IPS-18a (cell line): ENCODE measurements around the gene ZC2HC1B.

Source experiments
- H3K27ac ChIP-seq: one replicate; pipeline ENCODE4 v1.5.1; 2013; ENCODE audit warnings: low read length
- H3K27me3 ChIP-seq: one replicate; pipeline ENCODE4 v1.6.1; 2013; ENCODE audit warnings: mild to moderate bottlenecking, low read length; ENCODE audit not compliant: control insufficient read depth, insufficient read depth
- H3K36me3 ChIP-seq: one replicate; pipeline ENCODE4 v1.6.1; 2013; ENCODE audit warnings: low read depth, low read length; ENCODE audit not compliant: control insufficient read depth
- H3K4me1 ChIP-seq: one replicate; pipeline ENCODE4 v1.6.1; 2013; ENCODE audit warnings: low read depth, low read length; ENCODE audit not compliant: control insufficient read depth
- H3K4me3 ChIP-seq: one replicate; pipeline ENCODE4 v1.5.1; 2013; ENCODE audit warnings: low read length
- H3K9ac ChIP-seq: one replicate; pipeline ENCODE4 v1.6.1; 2013; ENCODE audit warnings: mild to moderate bottlenecking, low read length, moderate library complexity
- H3K9me3 ChIP-seq: one replicate; pipeline ENCODE4 v1.6.1; 2013; ENCODE audit warnings: low read depth, low read length; ENCODE audit not compliant: control insufficient read depth

ZC2HC1B gene, protein sequence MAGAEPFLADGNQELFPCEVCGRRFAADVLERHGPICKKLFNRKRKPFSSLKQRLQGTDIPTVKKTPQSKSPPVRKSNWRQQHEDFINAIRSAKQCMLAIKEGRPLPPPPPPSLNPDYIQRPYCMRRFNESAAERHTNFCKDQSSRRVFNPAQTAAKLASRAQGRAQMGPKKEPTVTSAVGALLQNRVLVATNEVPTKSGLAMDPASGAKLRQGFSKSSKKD

DNA sequence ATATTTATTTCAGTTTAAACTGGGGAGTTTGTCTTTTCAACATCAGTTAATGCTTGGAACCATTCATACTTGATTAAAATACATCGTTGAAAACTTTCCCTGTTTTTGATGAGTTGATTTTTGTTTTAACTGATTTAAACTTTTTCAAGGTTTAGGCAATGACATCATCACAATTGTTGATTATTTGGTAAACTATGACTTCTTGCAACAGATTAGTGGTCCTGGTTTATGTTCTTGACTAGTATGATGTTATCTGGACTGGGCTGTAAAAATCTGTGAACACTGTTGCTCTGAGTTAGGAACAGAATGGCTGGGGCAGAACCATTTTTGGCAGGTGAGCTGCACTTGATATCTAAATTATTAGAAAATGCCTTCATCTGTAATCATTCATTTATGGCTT is at the start of gene ZC2HC1B:
Gene ZC2HC1B (plus strand): TSS at position 241 of the 400 bp plus-strand sequence. CDS start 66 bp downstream, at position 307.
- Histone ChIP-seq H3K27me3 (no peaks in the 10 kb centered on the region), H3K36me3 (peaks cover 49% of the 10 kb centered on the region), H3K27ac (no peak within 1 kb of the TSS), H3K9ac (no peak within 1 kb of the TSS), H3K4me1 (no peaks in the 10 kb centered on the region), H3K9me3 (no peaks in the 10 kb centered on the region), H3K4me3 (no peak within 1 kb of the TSS)

DNA sequence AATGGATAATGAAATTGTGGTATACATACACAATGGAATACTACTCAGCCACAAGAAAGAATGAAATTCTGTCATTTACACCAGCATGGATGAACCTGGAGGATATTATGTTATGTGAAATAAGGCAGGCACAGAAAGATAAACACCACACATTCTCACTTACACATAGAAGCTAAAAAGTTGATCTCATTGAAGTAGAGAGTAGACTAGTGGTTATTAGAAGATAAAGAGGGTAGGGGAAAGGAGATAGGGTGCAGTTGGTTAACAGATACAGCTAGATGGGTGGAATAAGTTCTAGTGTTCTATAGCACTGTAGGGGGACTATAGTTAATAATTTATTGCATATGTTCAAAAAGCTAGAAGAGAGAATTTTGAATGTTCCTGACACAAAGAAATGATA is 46.7 kb upstream of the ZC2HC1B start:
- H3K36me3 ChIP-seq = peaks cover 1% of the 10 kb centered on the region
- no peak overlapping the region for H3K9ac ChIP-seq
- H3K27me3 ChIP-seq = no peaks in the 10 kb centered on the region
- H3K9me3 ChIP-seq = no peaks in the 10 kb centered on the region
- no peak overlapping the region for H3K4me3 ChIP-seq
- no peak overlapping the region for H3K27ac ChIP-seq
- H3K4me1 ChIP-seq = no peaks in the 10 kb centered on the region

DNA sequence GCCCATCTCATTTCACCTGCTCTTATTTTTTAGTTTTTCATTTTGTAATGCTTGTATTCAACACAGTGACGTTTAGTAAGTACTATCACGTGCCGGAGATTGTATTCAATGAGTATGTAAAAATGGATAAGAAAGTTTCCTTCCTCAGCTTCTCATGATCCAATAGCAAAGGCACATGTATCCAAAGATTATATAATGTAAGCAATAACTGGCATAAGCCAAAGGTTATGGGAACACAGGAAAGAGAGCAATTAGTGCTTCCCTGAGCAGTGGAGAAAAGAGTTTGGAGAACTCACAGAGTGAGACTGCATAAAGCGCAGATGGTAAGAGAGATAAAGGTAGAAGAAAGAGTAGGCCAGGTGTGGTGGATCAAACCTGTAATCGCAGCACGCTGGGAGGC is 42.9 kb upstream of the ZC2HC1B start:
- no peak overlapping the region for H3K4me3 ChIP-seq
- H3K9ac ChIP-seq = no peak overlapping the region
- H3K27ac ChIP-seq = no peak overlapping the region
- H3K9me3 ChIP-seq = no peaks in the 10 kb centered on the region
- no peaks in the 10 kb centered on the region for H3K27me3 ChIP-seq
- H3K4me1 ChIP-seq = peaks cover 7% of the 10 kb centered on the region
- peaks cover 4% of the 10 kb centered on the region for H3K36me3 ChIP-seq

DNA sequence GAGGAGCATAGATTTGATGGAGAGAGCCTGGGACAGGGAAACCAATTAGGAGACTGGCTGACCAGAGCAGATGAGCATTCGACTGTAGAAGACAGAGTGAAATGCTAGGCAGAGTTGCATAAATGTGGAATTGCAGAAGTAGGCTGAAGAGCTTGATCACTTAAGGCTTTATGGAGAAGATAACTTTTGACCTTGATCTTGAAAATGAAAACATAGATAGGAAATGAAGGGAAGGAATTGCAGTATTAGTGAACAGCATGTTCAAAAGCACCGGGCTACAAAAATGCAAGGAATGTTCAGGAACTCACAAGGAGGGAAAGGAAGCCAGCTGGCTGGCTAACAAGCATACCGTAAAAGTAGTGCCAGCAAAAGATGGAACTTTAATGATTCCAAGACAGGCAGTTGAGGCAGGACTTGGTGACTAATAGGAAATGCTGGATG is 41.7 kb upstream of the ZC2HC1B start:
- Histone ChIP-seq H3K27me3 (no peaks in the 10 kb centered on the region), H3K36me3 (peaks cover 4% of the 10 kb centered on the region), H3K4me3 (no peak overlapping the region), H3K4me1 (peaks cover 7% of the 10 kb centered on the region), H3K9ac (no peak overlapping the region), H3K27ac (no peak overlapping the region), H3K9me3 (no peaks in the 10 kb centered on the region)

DNA sequence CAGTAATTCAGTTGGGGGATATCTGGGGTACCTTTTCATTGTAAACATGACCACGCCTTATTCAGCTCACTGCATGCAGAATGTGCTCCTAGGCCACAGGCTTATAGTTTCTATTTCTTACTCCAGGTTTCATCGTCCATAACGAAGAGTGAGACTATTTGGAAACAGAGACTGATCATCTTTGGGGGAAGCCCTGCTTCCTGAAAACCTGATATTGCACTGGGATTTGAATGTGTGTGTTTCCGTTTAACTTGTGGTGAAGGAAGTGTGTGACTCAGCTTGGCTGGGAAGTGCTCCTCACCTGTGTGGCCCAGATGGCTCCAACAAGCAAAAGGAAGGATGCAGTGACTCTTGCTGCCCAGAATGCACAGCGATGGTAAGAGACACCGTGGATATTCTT is 40.7 kb upstream of the ZC2HC1B start:
- no peaks in the 10 kb centered on the region for H3K27me3 ChIP-seq
- no peak overlapping the region for H3K9ac ChIP-seq
- no peak overlapping the region for H3K27ac ChIP-seq
- peaks cover 11% of the 10 kb centered on the region for H3K4me1 ChIP-seq
- no peak overlapping the region for H3K4me3 ChIP-seq
- H3K9me3 ChIP-seq = no peaks in the 10 kb centered on the region
- H3K36me3 ChIP-seq = peaks cover 4% of the 10 kb centered on the region

DNA sequence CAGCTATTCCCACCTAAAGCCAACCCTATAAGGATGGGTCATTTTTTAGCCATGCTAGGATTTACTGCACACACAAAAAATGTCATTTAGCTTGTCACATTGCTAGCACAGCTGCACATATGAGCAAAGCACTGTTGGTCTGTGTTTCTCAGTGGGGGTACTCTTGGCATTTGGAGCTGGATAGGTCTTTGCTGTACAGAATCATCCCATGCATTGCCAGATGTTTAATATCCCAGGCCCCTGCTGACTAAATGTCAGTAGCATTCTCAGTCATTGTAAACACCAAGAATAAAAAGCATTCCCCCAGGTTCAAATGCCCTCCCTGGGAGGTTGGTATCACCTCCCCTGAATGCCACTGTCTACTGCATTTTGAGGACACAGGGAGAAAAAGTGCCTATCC is 35.7 kb upstream of the ZC2HC1B start:
- H3K36me3 ChIP-seq = peaks cover 4% of the 10 kb centered on the region
- H3K4me3 ChIP-seq = no peak overlapping the region
- H3K4me1 ChIP-seq = peaks cover 12% of the 10 kb centered on the region
- H3K9ac ChIP-seq = no peak overlapping the region
- no peak overlapping the region for H3K27ac ChIP-seq
- no peaks in the 10 kb centered on the region for H3K9me3 ChIP-seq
- no peaks in the 10 kb centered on the region for H3K27me3 ChIP-seq

DNA sequence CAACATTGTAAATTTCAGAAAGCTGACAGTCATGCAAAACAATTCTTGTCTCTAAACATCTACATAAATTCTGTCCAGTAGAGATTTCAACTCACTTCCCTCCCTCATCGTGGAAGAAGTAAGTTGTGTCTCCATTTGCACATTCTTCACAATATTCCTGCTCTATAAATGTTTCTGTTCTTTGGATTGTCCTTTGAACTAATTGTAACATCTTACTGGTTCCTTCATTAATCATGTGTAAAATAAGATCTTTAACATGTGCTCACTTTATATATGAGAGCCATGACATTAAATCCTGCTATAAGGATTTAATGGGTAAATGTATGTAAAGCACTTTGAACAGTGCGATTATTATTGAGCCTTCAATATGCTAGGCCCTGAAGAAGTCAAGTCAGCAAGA is 28.1 kb upstream of the ZC2HC1B start:
- H3K4me1 ChIP-seq = no peaks in the 10 kb centered on the region
- H3K9ac ChIP-seq = no peak overlapping the region
- H3K9me3 ChIP-seq = no peaks in the 10 kb centered on the region
- no peak overlapping the region for H3K27ac ChIP-seq
- no peaks in the 10 kb centered on the region for H3K36me3 ChIP-seq
- H3K4me3 ChIP-seq = no peak overlapping the region
- no peaks in the 10 kb centered on the region for H3K27me3 ChIP-seq

DNA sequence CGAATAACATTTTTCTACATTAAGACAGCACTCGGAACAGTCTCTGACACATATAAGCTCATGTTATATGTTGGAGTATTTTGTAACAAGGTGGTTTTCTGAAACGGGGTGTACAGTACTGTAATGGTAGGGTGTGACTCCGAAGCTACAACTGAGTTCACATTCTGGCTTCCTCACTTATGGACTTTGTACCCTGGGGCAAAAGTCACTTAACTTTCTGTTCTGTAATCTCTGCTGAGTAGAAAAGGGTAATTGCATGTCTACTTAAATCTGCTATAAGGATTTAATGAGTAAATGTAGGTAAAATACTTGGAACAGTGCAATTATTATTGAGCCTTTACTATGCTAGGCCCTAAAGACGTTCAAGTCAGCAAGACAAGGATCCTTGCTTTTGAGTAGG is 25.9 kb upstream of the ZC2HC1B start:
- H3K9ac ChIP-seq = no peak overlapping the region
- no peaks in the 10 kb centered on the region for H3K27me3 ChIP-seq
- H3K9me3 ChIP-seq = no peaks in the 10 kb centered on the region
- no peak overlapping the region for H3K4me3 ChIP-seq
- no peak overlapping the region for H3K27ac ChIP-seq
- peaks cover 4% of the 10 kb centered on the region for H3K4me1 ChIP-seq
- no peaks in the 10 kb centered on the region for H3K36me3 ChIP-seq

DNA sequence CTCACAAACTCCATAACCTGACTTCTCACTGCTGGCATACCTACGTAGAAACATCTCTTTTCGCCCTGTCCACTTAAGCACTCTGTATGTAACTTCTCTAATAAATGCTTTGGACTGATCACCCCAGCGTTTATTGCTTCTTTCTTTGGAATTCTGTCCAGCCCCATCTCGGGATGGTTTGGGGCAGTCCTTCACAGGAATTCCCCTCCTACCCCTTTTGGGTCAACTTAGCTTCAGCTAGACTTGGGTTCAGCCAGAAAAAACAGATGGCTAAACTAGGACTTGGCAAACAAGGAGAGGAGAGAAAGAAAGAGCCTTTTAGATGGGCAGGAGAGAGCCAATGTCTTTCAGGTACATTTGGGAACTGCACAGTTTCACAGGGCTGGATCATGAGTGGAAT is 25.1 kb upstream of the ZC2HC1B start:
- Histone ChIP-seq H3K4me3 (no peak overlapping the region), H3K9me3 (no peaks in the 10 kb centered on the region), H3K9ac (no peak overlapping the region), H3K27ac (no peak overlapping the region), H3K27me3 (no peaks in the 10 kb centered on the region), H3K4me1 (peaks cover 6% of the 10 kb centered on the region), H3K36me3 (no peaks in the 10 kb centered on the region)

DNA sequence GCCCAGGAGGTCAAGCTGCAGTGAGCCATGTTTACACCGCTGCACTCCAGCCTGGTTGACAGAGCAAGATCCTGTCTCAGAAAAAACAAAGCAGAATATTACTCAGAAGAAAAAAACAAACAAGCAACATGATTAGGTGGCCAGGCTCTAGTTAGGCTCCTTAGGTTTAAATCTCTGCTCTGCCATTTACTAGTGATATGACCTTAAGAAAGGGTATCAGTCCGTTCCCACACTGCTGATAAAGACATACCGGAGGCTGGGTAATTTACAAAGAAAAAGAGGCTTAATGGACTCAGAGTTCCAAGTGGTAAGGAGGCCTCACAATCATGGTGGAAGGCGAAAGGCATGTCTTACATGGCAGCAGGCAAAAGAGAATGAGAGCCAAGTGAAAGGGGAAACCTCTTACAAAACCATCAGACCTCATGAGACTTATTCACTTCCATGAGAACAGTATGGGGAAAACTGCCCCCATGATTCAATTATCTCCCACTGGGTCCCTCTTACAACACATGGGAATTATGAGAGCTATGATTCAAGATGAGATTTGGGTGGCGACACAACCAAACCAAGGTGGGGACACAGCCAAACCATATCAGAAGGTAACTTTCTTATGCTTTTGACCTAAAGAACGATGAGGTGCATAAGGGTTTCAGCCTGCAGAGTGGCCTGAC is 23.5 kb upstream of the ZC2HC1B start:
- Histone ChIP-seq H3K9ac (no peak overlapping the region), H3K4me3 (no peak overlapping the region), H3K27me3 (no peaks in the 10 kb centered on the region), H3K9me3 (no peaks in the 10 kb centered on the region), H3K4me1 (peaks cover 9% of the 10 kb centered on the region), H3K27ac (no peak overlapping the region), H3K36me3 (peaks cover 12% of the 10 kb centered on the region)

DNA sequence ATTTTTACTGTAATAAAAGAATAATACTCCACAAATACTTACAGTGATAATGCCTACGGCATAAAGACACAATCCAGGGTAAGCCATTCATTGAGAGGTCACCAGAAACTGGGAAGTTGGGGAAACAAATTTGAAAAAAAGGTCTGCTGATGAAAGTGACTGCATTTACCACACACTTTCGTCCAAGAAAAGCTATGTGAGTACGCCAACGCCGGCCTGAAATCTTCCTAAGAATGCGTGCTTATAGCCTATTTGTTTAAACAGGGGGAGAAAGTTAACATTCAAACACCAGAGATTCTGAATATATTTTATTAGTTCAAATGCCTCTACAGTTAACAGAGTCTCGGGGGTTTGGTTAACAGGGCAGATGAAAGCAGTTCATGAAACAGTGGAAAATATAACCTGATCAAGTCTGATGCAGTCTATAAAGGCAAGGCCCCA is 21.8 kb upstream of the ZC2HC1B start:
- Histone ChIP-seq H3K4me1 (peaks cover 9% of the 10 kb centered on the region), H3K27ac (peak overlapping the region; percentile 87)

More for the DNA sequence above, 21.8 kb upstream of the ZC2HC1B start:
- H3K27me3 ChIP-seq = no peaks in the 10 kb centered on the region
- H3K9me3 ChIP-seq = no peaks in the 10 kb centered on the region
- peaks cover 30% of the 10 kb centered on the region for H3K36me3 ChIP-seq
- H3K9ac ChIP-seq = peak overlapping the region; percentile 98
- peak overlapping the region; percentile 99 for H3K4me3 ChIP-seq
